Measurements from ENCODE around the gene NHLH1.

DNA sequence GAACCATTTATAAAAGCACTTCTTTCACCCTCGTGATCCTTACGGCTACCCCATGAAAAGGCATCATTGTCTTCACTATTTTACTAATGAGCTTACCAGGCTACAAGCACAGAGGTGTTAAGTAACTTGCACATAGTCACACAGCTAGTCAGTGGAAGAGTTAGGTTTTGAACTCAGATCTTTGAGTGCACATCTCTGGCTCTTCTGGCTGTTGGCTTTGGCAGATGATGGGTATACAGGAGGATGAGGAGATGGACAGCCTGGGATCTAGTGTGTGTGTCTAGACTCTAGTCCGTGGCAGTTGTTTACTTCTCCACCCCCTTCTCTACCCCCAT is 45.1 kb downstream of the NHLH1 start:
- no peak for TF ChIP-seq CTCF (IDR thresholded peaks at IDR 0.05)
- TF ChIP-seq EZH2 (IDR thresholded peaks at IDR 0.05; ENCODE audit: borderline replicate concordance, insufficient read depth, low read depth, low read length, poor library complexity, severe bottlenecking) = no peak

Data from B cell (primary cell).